Retina (tissue), 1 donor: ENCODE data around the gene ABLIM1.

ENCODE experiments used
- DNase-seq: peaks from one replicate; pipeline ENCODE4 v3.0.0-alpha.2; 2016

Gene ABLIM1

GRCh38 chr10:114482480-114483304, 175.4 kb downstream of the ABLIM1 start:
- no peak for DNase-seq

- no peak for DNase-seq
These were observed 177.0 kb downstream of the ABLIM1 start for GRCh38 chr10:114481055-114481454.

- DNase-seq = no peak
These were observed 178.2 kb downstream of the ABLIM1 start for GRCh38 chr10:114479836-114480235.

- no peak for DNase-seq
These were observed 178.8 kb downstream of the ABLIM1 start for GRCh38 chr10:114479307-114479706.

- no peak for DNase-seq
These were observed 179.8 kb downstream of the ABLIM1 start for GRCh38 chr10:114478281-114478680.

GRCh38 chr10:114477285-114477684, 180.8 kb downstream of the ABLIM1 start:
- DNase-seq = no peak

- no peak for DNase-seq
These were observed 183.1 kb downstream of the ABLIM1 start for GRCh38 chr10:114474989-114475388.

GRCh38 chr10:114473776-114474175, 184.3 kb downstream of the ABLIM1 start:
- DNase-seq = no peak

GRCh38 chr10:114472877-114473253, 185.2 kb downstream of the ABLIM1 start:
- no peak for DNase-seq

- DNase-seq = no peak
These were observed 185.9 kb downstream of the ABLIM1 start for GRCh38 chr10:114471906-114472876.

GRCh38 chr10:114470956-114471905, 186.8 kb downstream of the ABLIM1 start:
- peak; percentile 69 for DNase-seq

GRCh38 chr10:114470361-114470760, 187.7 kb downstream of the ABLIM1 start:
- no peak for DNase-seq

- no peak for DNase-seq
These were observed 199.1 kb downstream of the ABLIM1 start for GRCh38 chr10:114458955-114459354.

- no peak for DNase-seq
These were observed 199.7 kb downstream of the ABLIM1 start for GRCh38 chr10:114458216-114458920.

- no peak for DNase-seq
These were observed 204.5 kb downstream of the ABLIM1 start for GRCh38 chr10:114453576-114453975.

- no peak for DNase-seq
These were observed 209.2 kb downstream of the ABLIM1 start for GRCh38 chr10:114448897-114449296.

- DNase-seq = no peak
These were observed 212.7 kb downstream of the ABLIM1 start for GRCh38 chr10:114445332-114445731.

GRCh38 chr10:114444819-114445218, 213.3 kb downstream of the ABLIM1 start:
- no peak for DNase-seq

- no peak for DNase-seq
These were observed 215.9 kb downstream of the ABLIM1 start for GRCh38 chr10:114442091-114442630.

- DNase-seq = no peak
These were observed 217.0 kb downstream of the ABLIM1 start for GRCh38 chr10:114441107-114441506.

GRCh38 chr10:114437473-114438292, 220.4 kb downstream of the ABLIM1 start:
- no peak for DNase-seq
